Keratinocyte (primary cell): ENCODE measurements around the gene DENND4A. TPM values are rescaled to one million over a fixed set of nuclear protein-coding genes. Genes with fewer than 3 reads are reported as not detected.
"Not testable (repeated sequence)": the region's sequence is repeated elsewhere in the genome, so short reads cannot be mapped to it uniquely, and the experiment has no call there.

ENCODE experiments used
- DNase-seq: peaks from one replicate; pipeline ENCODE4 v3.0.0-alpha.2; 2011; ENCODE audit warnings: low read depth, missing footprints, low spot score
- FAIRE-seq: peaks from 2 replicates; lab custom pipeline; 2011; peaks lifted over from hg19 to GRCh38; lab: Jason Lieb, UNC
- H2AFZ ChIP-seq: 2 replicates; pipeline ENCODE4 v1.6.0; 2012; ENCODE audit warnings: low read length, control low read depth, inconsistent platforms; ENCODE audit not compliant: control insufficient read depth
- H3K27ac ChIP-seq: 2 replicates; pipeline ENCODE4 v1.5.1; 2011; ENCODE audit warnings: low read length; ENCODE audit not compliant: control insufficient read depth, insufficient read depth
- H3K27me3 ChIP-seq: 3 replicates; pipeline ENCODE4 v1.6.0; 2011; ENCODE audit warnings: low read length; ENCODE audit not compliant: control insufficient read depth, insufficient read depth; ENCODE audit errors: extremely low read depth
- H3K36me3 ChIP-seq, 2 experiments: 2 replicates in 1 of 2; 3 replicates in 1 of 2; pipeline ENCODE4 v1.5.1; 2011; ENCODE audit warnings: low read length in 2 of 2, mild to moderate bottlenecking in 1 of 2; ENCODE audit not compliant: control insufficient read depth in 2 of 2, insufficient read depth in 2 of 2; ENCODE audit errors: extremely low read depth in 1 of 2
- H3K4me1 ChIP-seq: 3 replicates; pipeline ENCODE4 v1.5.1; 2011; ENCODE audit warnings: low read length; ENCODE audit not compliant: control insufficient read depth, insufficient read depth; ENCODE audit errors: extremely low read depth
- H3K4me2 ChIP-seq: 3 replicates; pipeline ENCODE4 v1.6.0; 2011; ENCODE audit warnings: low read depth, low read length; ENCODE audit not compliant: control insufficient read depth, insufficient read depth; ENCODE audit errors: extremely low read depth
- H3K4me3 ChIP-seq, 3 experiments: fragments of 200-600 bp in 1 of 3; sonication (generic) in 1 of 3; 2 replicates in 2 of 3; 3 replicates in 1 of 3; pipeline ENCODE4 v1.5.1; 2011 to 2016; ENCODE audit warnings: low read length in 3 of 3, mild to moderate bottlenecking in 3 of 3, control low read depth in 2 of 3, inconsistent platforms in 1 of 3, low read depth in 1 of 3, mixed read lengths in 1 of 3, mixed run types in 1 of 3, moderate library complexity in 1 of 3; ENCODE audit not compliant: control insufficient read depth in 2 of 3, insufficient read depth in 2 of 3; ENCODE audit errors: extremely low read depth in 1 of 3
- H3K79me2 ChIP-seq: 2 replicates; pipeline ENCODE4 v1.6.0; 2012; ENCODE audit warnings: low read length; ENCODE audit not compliant: control insufficient read depth, insufficient read depth
- H3K9ac ChIP-seq: 3 replicates; pipeline ENCODE4 v1.6.0; 2011; ENCODE audit warnings: low read length; ENCODE audit not compliant: control insufficient read depth, insufficient read depth; ENCODE audit errors: extremely low read depth
- H3K9me1 ChIP-seq: 3 replicates; pipeline ENCODE4 v1.6.0; 2011; ENCODE audit warnings: low read length; ENCODE audit not compliant: control insufficient read depth, insufficient read depth; ENCODE audit errors: extremely low read depth
- H3K9me3 ChIP-seq: 2 replicates; pipeline ENCODE4 v1.5.1; 2012; ENCODE audit warnings: low read depth, low read length; ENCODE audit not compliant: control insufficient read depth
- H4K20me1 ChIP-seq: 3 replicates; pipeline ENCODE4 v1.6.0; 2011; ENCODE audit warnings: low read length; ENCODE audit not compliant: control insufficient read depth, insufficient read depth; ENCODE audit errors: extremely low read depth
- CTCF ChIP-seq, 3 experiments: IDR thresholded peaks in 1 of 3; conservative IDR thresholded peaks in 1 of 3; optimal IDR thresholded peaks in 1 of 3; 2 replicates in 2 of 3; 3 replicates in 1 of 3; pipeline versions ENCODE3 to v1.5.1; 2011; ENCODE audit warnings: low read length in 3 of 3, mild to moderate bottlenecking in 3 of 3, moderate library complexity in 2 of 3, control low read depth in 1 of 3, inconsistent platforms in 1 of 3; ENCODE audit not compliant: insufficient read depth in 2 of 3; ENCODE audit errors: extremely low read depth in 1 of 3
- EZH2 ChIP-seq: IDR thresholded peaks from one replicate; pipeline ENCODE4 v1.6.1; 2012; ENCODE audit warnings: inconsistent platforms, mild to moderate bottlenecking, low read length, moderate library complexity
- dilution Hi-C: fragments of 300-500 bp; cut with MboI; formaldehyde crosslinking; loops from one replicate; pipeline ENCODE4 v1.7.0; 2020; ENCODE audit warnings: low sequenced_read_pairs; ENCODE audit not compliant: extremely low pct_ligation_motif_present
- polyA plus RNA-seq, 5 experiments: library from polyadenylated mRNA; depleted of rRNA in 3 of 5; stranded (reverse) in 3 of 5; stranded (forward) in 1 of 5; unstranded in 1 of 5; fragments of >200 nt; gene quantifications; 1 replicate in 1 of 5; 2 replicates in 3 of 5; 3 replicates in 1 of 5; pipeline versions ENCODE4 v1.2.1 to v1.2.3, GENCODE V29; 2011 to 2012; ENCODE audit warnings: missing spikeins in 2 of 5, low read depth in 1 of 5, low replicate concordance in 1 of 5

Gene DENND4A
- polyA plus RNA-seq, 1 donor (not counting 4 experiments of a cell fraction or from before 2014, with no cell fraction given): 10.0 TPM

- H3K4me1 ChIP-seq: no peaks in the 10 kb centered on the region
- H3K27ac ChIP-seq: no peak overlapping the region
- no peak overlapping the region for H2AFZ ChIP-seq
- FAIRE-seq: no peak
- dilution Hi-C loops: no loop called here
- H3K27me3 ChIP-seq: no peaks in the 10 kb centered on the region
- no peaks in the 10 kb centered on the region for H3K79me2 ChIP-seq
- H3K36me3 ChIP-seq: no peaks in the 10 kb centered on the region
- TF ChIP-seq EZH2 (no peak), CTCF (optimal IDR thresholded peaks at IDR 0.05 in 1 of 3, IDR thresholded peaks at IDR 0.05 in 1 of 3, conservative IDR thresholded peaks at IDR 0.05 in 1 of 3; ENCODE audit: extremely low read depth in 1 of 3, insufficient read depth in 2 of 3, low read length in 3 of 3) (no peak)
- H3K9me1 ChIP-seq: no peaks in the 10 kb centered on the region
- H3K9me3 ChIP-seq: no peaks in the 10 kb centered on the region
- no peak overlapping the region for H3K4me3 ChIP-seq
- H3K9ac ChIP-seq: no peak overlapping the region
- DNase-seq: no peak
- no peak overlapping the region for H3K4me2 ChIP-seq
- no peaks in the 10 kb centered on the region for H4K20me1 ChIP-seq
Measured at GRCh38 chr15:65811835-65812234, 19.7 kb upstream of the DENND4A start.

DNA sequence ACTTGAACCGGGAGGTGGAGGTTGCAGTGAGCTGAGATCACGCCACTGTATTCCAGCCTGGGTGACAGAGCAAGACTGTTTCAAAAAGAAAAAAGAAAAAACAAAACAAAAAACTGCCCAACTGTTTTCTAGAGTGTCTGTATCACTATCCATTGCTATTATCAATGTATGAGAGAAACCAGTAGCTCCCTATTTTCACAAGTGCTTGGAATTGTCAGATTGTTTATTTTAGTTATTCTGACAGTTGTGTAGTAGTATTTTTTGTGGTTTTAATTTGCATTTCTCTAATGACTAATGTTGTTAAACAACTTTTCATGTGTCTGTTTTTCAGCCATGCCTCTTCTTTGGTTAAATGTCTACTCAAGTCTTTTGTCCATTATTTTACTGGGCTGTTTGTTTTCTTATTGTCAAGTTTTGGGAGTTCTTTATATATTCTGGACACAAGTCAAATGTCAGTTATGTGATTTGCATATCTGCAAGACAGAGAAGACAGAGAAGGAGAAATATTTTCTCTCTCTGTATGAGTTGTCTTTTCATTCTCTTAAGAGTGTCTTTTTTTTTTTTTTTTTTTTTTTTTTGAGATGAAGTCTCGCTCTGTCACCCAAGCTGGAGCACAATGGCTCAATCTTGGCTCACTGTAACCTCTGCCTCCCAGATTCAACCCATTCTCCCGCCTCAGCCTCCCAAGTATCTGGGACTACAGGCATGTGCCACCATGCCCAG lies 19.1 kb upstream of the DENND4A start:
- H3K27ac ChIP-seq, dilution Hi-C loops, H3K4me3 ChIP-seq: not testable (repeated sequence)

GRCh38 chr15:65806397-65806796 lies 14.3 kb upstream of the DENND4A start:
- H3K27me3 ChIP-seq: no peaks in the 10 kb centered on the region
- H3K27ac ChIP-seq: no peak overlapping the region
- TF ChIP-seq EZH2 (no peak), CTCF (optimal IDR thresholded peaks at IDR 0.05 in 1 of 3, IDR thresholded peaks at IDR 0.05 in 1 of 3, conservative IDR thresholded peaks at IDR 0.05 in 1 of 3; ENCODE audit: extremely low read depth in 1 of 3, insufficient read depth in 2 of 3, low read length in 3 of 3) (no peak)
- H3K9ac ChIP-seq: no peak overlapping the region
- FAIRE-seq: no peak
- no peak overlapping the region for H3K4me3 ChIP-seq
- H3K9me1 ChIP-seq: no peaks in the 10 kb centered on the region
- no peak for DNase-seq
- dilution Hi-C loops: no loop called here
- no peak overlapping the region for H3K4me2 ChIP-seq
- no peaks in the 10 kb centered on the region for H4K20me1 ChIP-seq
- H3K79me2 ChIP-seq: no peaks in the 10 kb centered on the region
- no peaks in the 10 kb centered on the region for H3K36me3 ChIP-seq
- no peak overlapping the region for H2AFZ ChIP-seq
- no peaks in the 10 kb centered on the region for H3K4me1 ChIP-seq
- no peaks in the 10 kb centered on the region for H3K9me3 ChIP-seq

More for the DNA sequence above, 19.1 kb upstream of the DENND4A start:
- not testable (repeated sequence) for H4K20me1 ChIP-seq, H3K9ac ChIP-seq, H3K27me3 ChIP-seq, H3K36me3 ChIP-seq, FAIRE-seq, H3K4me1 ChIP-seq, DNase-seq, H3K4me2 ChIP-seq, H2AFZ ChIP-seq, H3K9me1 ChIP-seq, H3K79me2 ChIP-seq, H3K9me3 ChIP-seq
